Thoracic aorta endothelial cell (primary cell): ENCODE measurements around the gene PJA2. TPM values are rescaled to one million over a fixed set of nuclear protein-coding genes. Genes with fewer than 3 reads are reported as not detected.

Experiments
- total RNA-seq: library from RNA; depleted of rRNA; stranded (reverse); fragments of >200 nt; gene quantifications from 2 replicates; pipeline ENCODE4 v1.2.3, GENCODE V29; 2012

Gene PJA2, protein sequence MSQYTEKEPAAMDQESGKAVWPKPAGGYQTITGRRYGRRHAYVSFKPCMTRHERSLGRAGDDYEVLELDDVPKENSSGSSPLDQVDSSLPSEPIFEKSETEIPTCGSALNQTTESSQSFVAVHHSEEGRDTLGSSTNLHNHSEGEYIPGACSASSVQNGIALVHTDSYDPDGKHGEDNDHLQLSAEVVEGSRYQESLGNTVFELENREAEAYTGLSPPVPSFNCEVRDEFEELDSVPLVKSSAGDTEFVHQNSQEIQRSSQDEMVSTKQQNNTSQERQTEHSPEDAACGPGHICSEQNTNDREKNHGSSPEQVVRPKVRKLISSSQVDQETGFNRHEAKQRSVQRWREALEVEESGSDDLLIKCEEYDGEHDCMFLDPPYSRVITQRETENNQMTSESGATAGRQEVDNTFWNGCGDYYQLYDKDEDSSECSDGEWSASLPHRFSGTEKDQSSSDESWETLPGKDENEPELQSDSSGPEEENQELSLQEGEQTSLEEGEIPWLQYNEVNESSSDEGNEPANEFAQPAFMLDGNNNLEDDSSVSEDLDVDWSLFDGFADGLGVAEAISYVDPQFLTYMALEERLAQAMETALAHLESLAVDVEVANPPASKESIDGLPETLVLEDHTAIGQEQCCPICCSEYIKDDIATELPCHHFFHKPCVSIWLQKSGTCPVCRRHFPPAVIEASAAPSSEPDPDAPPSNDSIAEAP
- total RNA-seq: 110 and 129 TPM in 2 replicates

DNA sequence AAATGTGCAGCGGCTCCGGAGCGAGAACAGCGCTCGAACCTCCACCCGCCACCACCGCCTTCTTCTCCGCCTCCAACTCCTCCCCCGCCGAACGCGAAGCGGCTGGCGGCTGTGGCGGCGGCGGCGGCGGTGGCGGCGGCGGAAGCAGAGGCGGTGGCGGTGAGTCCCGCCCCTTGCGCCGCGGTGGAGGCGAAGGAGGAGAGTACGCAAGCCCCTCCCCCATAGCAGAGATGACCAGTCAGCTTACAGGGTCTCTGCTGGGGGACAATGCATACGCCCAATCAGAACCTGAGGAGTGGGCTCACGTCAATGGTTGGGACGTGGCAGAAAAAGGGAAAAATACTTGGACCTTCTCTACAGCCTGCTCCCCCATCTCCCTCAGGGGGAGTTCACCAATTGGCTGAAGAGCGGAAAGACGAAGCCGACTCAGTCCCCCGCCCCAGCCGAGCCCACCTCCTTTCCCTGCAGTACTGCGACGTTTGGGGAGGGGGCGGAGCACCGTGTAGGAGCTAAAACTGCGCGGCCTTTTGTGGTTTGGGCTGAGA, at the start of gene PJA2:
Gene PJA2, minus strand, starts transcription at position 131 of the 545 bp plus-strand sequence. CDS start 26,541 bp downstream, outside the sequence.

